HCT116 (cell line): ENCODE data around the gene ZCWPW1. TPM values are rescaled to one million over a fixed set of nuclear protein-coding genes. Genes with fewer than 3 reads are reported as not detected.

Source experiments
- ATAC-seq: fragments of 200-7000 bp; cut with Tn5 transposase; 2 replicates; pipeline ENCODE4 v1.9.1; 2020; ENCODE audit warnings: mild to moderate bottlenecking, moderate library complexity
- BruUV-seq: library from RNA; stranded (reverse); fragments of 400-500 nt; replicated peaks from 2 replicates; lab custom pipeline; 2021; lab: Mats Ljungman, UMichigan
- CTCF ChIA-PET: fragments of 300-600 bp; sonication (Branson Sonifier 250); formaldehyde crosslinking; loops from one replicate; lab custom pipeline; 2021; ENCODE audit warnings: antibody characterized with exemption; lab: Charles Lee
- POLR2A ChIA-PET: fragments of 300-600, 350-600 bp; sonication (Branson Sonifier 250); formaldehyde crosslinking; loops from one replicate; lab custom pipeline; 2021; ENCODE audit warnings: antibody characterized with exemption; lab: Charles Lee
- RAD21 ChIA-PET, 2 experiments: fragments of 300-600 bp; sonication (Branson Sonifier 250); formaldehyde crosslinking; loops; one replicate each; lab custom pipeline; 2023; ENCODE audit warnings: low total read pairs in 2 of 2; ENCODE audit not compliant: uncharacterized antibody in 2 of 2, unreplicated experiment in 2 of 2, low non-redundant PET in 1 of 2; lab: Charles Lee
- DNase-seq: peaks from one replicate; pipeline ENCODE4 v3.0.0-alpha.2; 2010; ENCODE audit warnings: low read depth, low spot score
- H2AFZ ChIP-seq: fragments of 200-600 bp; shearing (Covaris generic), sonication (generic); 2 replicates; pipeline ENCODE4 v1.6.1; 2017; ENCODE audit warnings: low read depth, mixed run types, mixed read lengths, antibody characterized with exemption, low read length; ENCODE audit not compliant: poor library complexity, severe bottlenecking
- H3K27ac ChIP-seq: 2 replicates; pipeline ENCODE4 v1.5.1; 2012; ENCODE audit warnings: low read depth, low read length
- H3K27me3 ChIP-seq: fragments of 200-600 bp; sonication (generic); 2 replicates; pipeline ENCODE4 v1.6.1; 2016; ENCODE audit warnings: mixed run types, low read length, mixed read lengths; ENCODE audit not compliant: insufficient read depth
- H3K36me3 ChIP-seq, 2 experiments: fragments of 200-500 bp in 1 of 2; fragments of 200-600 bp in 1 of 2; sonication (Bioruptor generic) in 1 of 2; sonication (generic) in 1 of 2; 2 replicates each; pipeline versions ENCODE4 v1.5.1 to v1.6.1; 2014 to 2016; ENCODE audit warnings: low read length in 2 of 2, inconsistent platforms in 1 of 2, mixed read lengths in 1 of 2, mixed run types in 1 of 2; ENCODE audit not compliant: insufficient read depth in 2 of 2, control insufficient read depth in 1 of 2
- H3K4me1 ChIP-seq, 2 experiments: fragments of 200-600 bp in 1 of 2; sonication (generic) in 1 of 2; 2 replicates each; pipeline versions ENCODE4 v1.5.1 to v1.6.1; 2012 to 2017; ENCODE audit warnings: low read length in 2 of 2, inconsistent platforms in 1 of 2, mild to moderate bottlenecking in 1 of 2, mixed read lengths in 1 of 2, mixed run types in 1 of 2, moderate library complexity in 1 of 2; ENCODE audit not compliant: insufficient read depth in 2 of 2, control insufficient read depth in 1 of 2
- H3K4me2 ChIP-seq: fragments of 200-600 bp; sonication (generic); 2 replicates; pipeline ENCODE4 v1.6.1; 2017; ENCODE audit warnings: mixed run types, low read length, mixed read lengths
- H3K4me3 ChIP-seq, 2 experiments: fragments of 200-600 bp in 1 of 2; sonication (generic) in 1 of 2; replicated peaks in 1 of 2; 2 replicates each; pipeline ENCODE4 v1.5.1; 2011 to 2016; ENCODE audit warnings: low read length in 2 of 2, control low read depth in 1 of 2, low read depth in 1 of 2, mild to moderate bottlenecking in 1 of 2, mixed read lengths in 1 of 2, mixed run types in 1 of 2
- H3K79me2 ChIP-seq: fragments of 200-600 bp; sonication (generic); 2 replicates; pipeline ENCODE4 v1.6.1; 2017; ENCODE audit warnings: mild to moderate bottlenecking, mixed run types, low read length, moderate library complexity, mixed read lengths; ENCODE audit not compliant: insufficient read depth
- H3K9ac ChIP-seq: fragments of 200-600 bp; sonication (generic); 2 replicates; pipeline ENCODE4 v1.6.1; 2016; ENCODE audit warnings: low read length, mixed read lengths
- H3K9me2 ChIP-seq: fragments of 200-600 bp; sonication (generic), shearing (Covaris generic); 2 replicates; pipeline ENCODE4 v1.6.1; 2017; ENCODE audit warnings: mixed run types, mild to moderate bottlenecking, moderate library complexity; ENCODE audit not compliant: insufficient read depth
- H3K9me3 ChIP-seq, 2 experiments: fragments of 200-500 bp in 1 of 2; fragments of 200-600 bp in 1 of 2; sonication (Bioruptor generic) in 1 of 2; sonication (generic) in 1 of 2; 2 replicates each; pipeline ENCODE4 v1.6.1; 2014 to 2017; ENCODE audit warnings: low read length in 2 of 2, mixed read lengths in 2 of 2, inconsistent platforms in 1 of 2, low read depth in 1 of 2, mild to moderate bottlenecking in 1 of 2, mixed run types in 1 of 2, moderate library complexity in 1 of 2; ENCODE audit not compliant: control insufficient read depth in 1 of 2, insufficient read depth in 1 of 2
- H4K20me1 ChIP-seq: fragments of 200-600 bp; sonication (generic), shearing (Covaris generic); 2 replicates; pipeline ENCODE4 v1.6.1; 2017; ENCODE audit warnings: mixed run types, mild to moderate bottlenecking, moderate library complexity; ENCODE audit not compliant: insufficient read depth
- CEBPB ChIP-seq: IDR thresholded peaks from 2 replicates; pipeline ENCODE4 v1.6.1; 2012; ENCODE audit warnings: low read depth
- EZH2phosphoT487 ChIP-seq: fragments of 200-600 bp; IDR thresholded peaks from 2 replicates; pipeline ENCODE4 v1.6.1; 2018; ENCODE audit warnings: antibody characterized with exemption, borderline replicate concordance
- POLR2A ChIP-seq: IDR thresholded peaks from 2 replicates; pipeline ENCODE4 v1.7.0; 2011; ENCODE audit warnings: borderline replicate concordance; ENCODE audit not compliant: insufficient read depth, insufficient read length; ENCODE audit errors: extremely low read depth
- POLR2AphosphoS5 ChIP-seq: IDR thresholded peaks from 2 replicates; pipeline ENCODE4 v1.6.1; 2011; ENCODE audit warnings: mild to moderate bottlenecking, low read depth, low read length, moderate library complexity
- REST ChIP-seq: IDR thresholded peaks from 2 replicates; pipeline ENCODE4 v1.6.1; 2012; ENCODE audit warnings: low read depth
- SP1 ChIP-seq: IDR thresholded peaks from 2 replicates; pipeline ENCODE4 v1.6.1; 2012; ENCODE audit warnings: low read depth
- ZFX ChIP-seq: fragments of 450-650 bp; IDR thresholded peaks from 2 replicates; pipeline ENCODE4 v1.6.1; 2017
- ZNF274 ChIP-seq: fragments of 200-500 bp; sonication (Bioruptor generic); IDR thresholded peaks from 2 replicates; pipeline ENCODE4 v1.6.1; 2014; ENCODE audit warnings: mild to moderate bottlenecking, low read depth, low read length, inconsistent platforms
- intact Hi-C: fragments of 100-400 bp; cut with micrococcal nuclease; formaldehyde crosslinking; loops from 2 replicates; pipeline ENCODE4 v1.10.0; 2022
- total RNA-seq: library from RNA; stranded (reverse); gene quantifications from one replicate; pipeline ENCODE4 v1.2.1, GENCODE V29; 2021; ENCODE audit not compliant: unreplicated experiment
- TF ChIP-seq, protein P1 (sequence below): IDR thresholded peaks from 2 replicates; pipeline ENCODE4 v1.6.1; 2012

The ZCWPW1 gene
- total RNA-seq, 1 experiment from 2014 or later = 1.5 TPM

DNA sequence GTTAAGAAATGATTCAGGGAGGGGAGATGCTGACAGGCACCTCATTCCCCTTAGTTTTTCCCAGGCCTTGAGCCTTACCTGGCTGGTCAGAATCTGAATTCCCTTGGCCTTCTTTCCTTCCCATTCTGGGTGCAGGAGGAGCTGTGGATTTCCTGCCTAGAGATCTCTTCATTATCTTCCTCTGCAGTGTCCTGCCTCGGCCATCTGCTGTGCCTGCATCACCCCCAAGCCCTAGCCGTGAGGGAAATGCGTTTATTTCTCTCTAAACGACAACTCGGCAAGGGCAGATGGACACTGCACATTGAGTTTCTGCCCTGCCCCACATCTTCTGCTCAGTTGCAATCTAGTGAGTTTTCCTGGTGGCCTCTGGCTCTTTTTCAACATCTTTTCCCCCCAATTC lies 26.7 kb downstream of the ZCWPW1 start:
- H3K4me2 ChIP-seq = no peak overlapping the region
- POLR2A ChIA-PET = interaction anchor here (1.5 kb wide), 1 partner anchor 27 kb away, joined by 3 read pairs; the partner anchor contains the start of genes MEPCE and ZCWPW1
- 0 out of 2 replicates have a peak, but pooled peaks cover 6% of the 10 kb centered on the region for H3K27me3 ChIP-seq
- no peaks in the 10 kb centered on the region for H3K9me3 ChIP-seq
- BruUV-seq = no TSS peak
- H2AFZ ChIP-seq = no peak overlapping the region
- CTCF ChIA-PET = no interaction called here
- RAD21 ChIA-PET = no interaction called here
- ATAC-seq (no peak), DNase-seq (no peak)
- no peak overlapping the region for H3K27ac ChIP-seq
- no peaks in the 10 kb centered on the region for H3K9me2 ChIP-seq
- H3K79me2 ChIP-seq = no peaks in the 10 kb centered on the region
- no peak overlapping the region for H3K4me3 ChIP-seq
- H3K36me3 ChIP-seq = no peaks in the 10 kb centered on the region
- H3K9ac ChIP-seq = no peak overlapping the region
- intact Hi-C loops = loop anchor here (10.0 kb wide), 1 partner anchor 207 kb away; no protein-coding TSS in a partner anchor
- TF ChIP-seq CEBPB (no peak), POLR2A (no peak), EZH2phosphoT487 (no peak), SP1 (no peak), ZFX (no peak), REST (no peak), POLR2AphosphoS5 (no peak), ZNF274 (no peak)
- TF ChIP-seq, protein P1, sequence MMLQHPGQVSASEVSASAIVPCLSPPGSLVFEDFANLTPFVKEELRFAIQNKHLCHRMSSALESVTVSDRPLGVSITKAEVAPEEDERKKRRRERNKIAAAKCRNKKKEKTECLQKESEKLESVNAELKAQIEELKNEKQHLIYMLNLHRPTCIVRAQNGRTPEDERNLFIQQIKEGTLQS = no peak
- H4K20me1 ChIP-seq = no peaks in the 10 kb centered on the region
- H3K4me1 ChIP-seq = no peaks in the 10 kb centered on the region
